Erythroblast (primary cell): ENCODE measurements around the gene MAFB.
"Not testable (repeated sequence)": the region's sequence is repeated elsewhere in the genome, so short reads cannot be mapped to it uniquely, and the experiment has no call there.

Experiments used
- DNase-seq, 2 experiments: peaks; one replicate each; lab custom pipeline; 2025; lab: John Stamatoyannopoulos, UW
- GATA1 ChIP-seq: IDR thresholded peaks from 2 replicates; pipeline ENCODE4 v1.6.1; 2011; ENCODE audit warnings: low read depth, mild to moderate bottlenecking, control low read depth, low read length, moderate library complexity
- POLR2A ChIP-seq: IDR thresholded peaks from 2 replicates; pipeline ENCODE4 v1.6.1; 2011; ENCODE audit warnings: mild to moderate bottlenecking, low read length

The MAFB gene

DNA sequence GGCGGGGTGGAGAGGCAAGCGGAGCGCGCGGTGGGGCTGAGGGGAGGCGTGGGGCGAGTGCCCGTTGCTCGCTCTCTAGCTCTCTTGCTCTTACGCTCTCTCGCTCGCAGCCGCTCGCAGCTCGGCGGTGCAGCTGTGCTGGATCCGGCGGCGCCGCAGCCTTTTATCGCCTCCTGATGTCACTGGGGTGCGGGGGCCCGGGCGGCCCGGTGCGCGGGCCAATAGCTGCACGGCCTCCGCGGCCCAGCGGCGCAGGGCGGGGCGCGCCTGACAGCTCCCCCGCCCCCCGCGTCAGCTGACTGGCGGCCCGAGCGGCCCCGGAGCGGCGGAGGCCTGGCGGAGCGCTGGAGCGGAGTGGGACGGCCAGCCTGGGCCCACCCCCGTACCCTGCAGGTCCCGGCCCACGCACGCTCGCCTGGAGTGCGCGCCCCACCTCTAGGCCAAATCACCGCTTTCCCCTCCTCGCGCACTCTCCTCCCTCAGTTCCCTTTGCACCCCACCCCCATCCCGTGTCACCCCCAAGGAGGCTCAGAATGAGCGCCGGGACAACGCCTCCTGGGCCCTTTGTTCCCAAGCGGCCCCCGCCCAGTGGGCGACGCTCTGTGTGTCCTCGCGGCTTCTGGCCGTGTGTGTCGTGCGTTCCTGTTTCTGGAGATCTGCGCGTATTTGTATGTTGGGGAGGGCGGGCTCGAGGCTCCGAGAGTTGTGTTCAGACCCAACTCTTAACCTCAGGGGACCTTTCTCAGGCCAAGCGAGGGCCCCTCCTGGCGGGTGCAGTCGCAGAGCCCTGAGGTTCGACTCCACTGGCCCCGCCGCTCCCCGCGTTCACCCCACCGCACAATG is at the start of gene MAFB:
Gene MAFB (minus strand): TSS at position 137 of the 843 bp plus-strand sequence. CDS start 386 bp downstream, outside the sequence.
- DNase-seq: peak; percentile 79 to 86
- TF ChIP-seq POLR2A (no peak), GATA1 (no peak)

GRCh38 chr20:40736468-40736867 is 47.4 kb upstream of the MAFB start:
- not testable (repeated sequence) for DNase-seq

GRCh38 chr20:40728996-40729395 is 40.0 kb upstream of the MAFB start:
- no peak for TF ChIP-seq POLR2A
- no peak for TF ChIP-seq GATA1
- no peak for DNase-seq

DNA sequence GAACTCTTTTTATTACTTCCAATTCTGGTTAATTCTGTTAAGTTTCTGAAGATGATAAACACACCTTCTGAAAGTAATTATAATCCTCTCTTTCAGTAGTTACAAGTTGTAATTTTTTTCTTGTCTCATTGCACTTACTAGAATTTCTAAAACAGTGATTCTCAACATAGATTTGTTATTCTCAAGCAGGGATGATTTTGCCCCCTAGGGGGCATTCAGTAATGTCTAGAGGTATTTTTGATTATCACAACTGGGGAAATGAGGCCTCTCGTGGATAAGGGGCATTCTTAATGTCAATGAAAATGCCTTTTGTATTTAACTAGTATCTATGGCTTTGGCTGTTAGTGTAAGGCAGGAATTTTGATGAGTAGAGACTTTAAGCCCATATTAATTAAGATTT is 39.4 kb upstream of the MAFB start:
- no peak for DNase-seq
- TF ChIP-seq POLR2A (no peak), GATA1 (no peak)

DNA sequence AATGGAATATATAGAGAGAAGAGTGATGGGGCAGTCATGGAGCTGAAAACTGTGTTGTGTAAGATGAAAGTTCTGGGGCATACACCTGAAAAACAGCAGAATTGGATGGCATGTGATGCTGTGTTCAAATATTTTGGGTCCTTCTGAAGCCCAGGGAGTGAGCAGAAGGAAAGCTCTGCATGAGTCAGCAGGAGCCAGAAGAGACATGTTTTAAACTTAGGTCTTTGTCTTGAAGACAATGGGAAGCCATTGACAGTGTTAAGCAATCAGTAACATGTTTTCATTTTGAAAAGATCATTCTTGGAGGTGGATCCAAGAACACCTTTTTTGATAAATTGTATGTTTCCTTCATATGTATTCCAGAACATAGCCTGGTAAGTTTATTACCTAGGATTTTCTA is 38.9 kb upstream of the MAFB start:
- no peak for DNase-seq

DNA sequence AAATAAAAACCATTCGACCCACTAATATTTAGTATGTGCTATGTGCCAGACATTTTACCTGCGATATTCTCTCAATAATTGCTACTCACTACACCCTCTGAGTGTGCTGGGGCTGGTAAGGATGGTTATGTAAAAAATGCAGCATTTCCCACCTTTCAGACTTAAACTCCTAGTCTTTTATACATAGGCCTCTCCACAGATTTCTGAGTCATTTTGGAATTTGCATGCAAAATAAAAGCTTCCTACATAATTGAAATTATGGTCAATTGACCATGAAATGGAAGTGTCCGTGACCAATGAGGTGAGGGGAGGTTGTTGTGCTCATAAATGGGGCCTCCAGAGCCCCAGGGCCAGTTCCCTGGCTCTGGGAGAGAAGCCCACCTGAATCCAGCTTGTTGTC is 37.7 kb upstream of the MAFB start:
- TF ChIP-seq GATA1: no peak
- no peak for TF ChIP-seq POLR2A
- DNase-seq: no peak

More for the DNA sequence above, 38.9 kb upstream of the MAFB start:
- TF ChIP-seq POLR2A: no peak
- no peak for TF ChIP-seq GATA1

DNA sequence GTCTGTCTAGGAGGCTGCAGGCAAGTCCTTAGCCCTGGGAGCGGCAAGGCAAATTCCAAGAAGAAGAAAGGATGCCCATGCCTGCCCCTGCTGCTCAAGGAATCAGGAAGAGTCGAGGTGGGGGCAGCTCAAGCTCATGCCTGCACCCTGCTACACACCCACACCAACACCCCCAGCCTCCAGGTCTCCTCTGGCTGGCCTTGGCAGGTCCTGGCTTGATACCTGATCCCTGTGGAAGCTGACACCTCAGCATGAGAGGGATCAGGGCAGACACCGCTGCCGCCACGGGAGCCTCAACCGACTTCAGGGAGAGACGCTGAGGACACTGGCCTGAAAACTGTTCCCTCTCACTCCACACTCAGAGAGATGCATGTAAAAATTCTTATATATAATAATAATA is 35.5 kb upstream of the MAFB start:
- no peak for TF ChIP-seq GATA1
- no peak for TF ChIP-seq POLR2A
- DNase-seq: no peak

- DNase-seq: no peak
- TF ChIP-seq GATA1: no peak
- no peak for TF ChIP-seq POLR2A
Measured at GRCh38 chr20:40720826-40721225, 31.8 kb upstream of the MAFB start.

DNA sequence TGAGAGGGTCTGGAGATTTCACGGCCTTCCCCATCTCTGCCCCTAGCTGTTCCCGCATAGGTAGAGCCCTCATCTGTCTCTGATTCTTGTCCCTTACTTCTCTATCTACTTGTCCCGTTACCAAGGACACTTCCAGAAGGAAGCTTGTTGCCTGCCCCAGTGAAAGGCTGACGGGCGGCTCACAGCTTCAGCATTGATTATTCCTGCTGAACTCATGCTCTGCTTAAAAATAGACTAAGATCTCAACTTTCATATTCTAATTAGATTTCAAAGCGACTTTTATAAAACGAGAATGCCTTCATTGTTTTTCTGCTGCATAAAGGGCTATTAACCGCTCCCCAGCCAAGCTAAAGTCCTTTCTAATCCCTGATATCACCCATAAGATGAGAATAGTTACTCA is 31.1 kb upstream of the MAFB start:
- no peak for DNase-seq
- TF ChIP-seq GATA1 (no peak), POLR2A (no peak)

GRCh38 chr20:40718982-40719729 is 30.1 kb upstream of the MAFB start:
- DNase-seq: no peak
- no peak for TF ChIP-seq GATA1
- TF ChIP-seq POLR2A: no peak

DNA sequence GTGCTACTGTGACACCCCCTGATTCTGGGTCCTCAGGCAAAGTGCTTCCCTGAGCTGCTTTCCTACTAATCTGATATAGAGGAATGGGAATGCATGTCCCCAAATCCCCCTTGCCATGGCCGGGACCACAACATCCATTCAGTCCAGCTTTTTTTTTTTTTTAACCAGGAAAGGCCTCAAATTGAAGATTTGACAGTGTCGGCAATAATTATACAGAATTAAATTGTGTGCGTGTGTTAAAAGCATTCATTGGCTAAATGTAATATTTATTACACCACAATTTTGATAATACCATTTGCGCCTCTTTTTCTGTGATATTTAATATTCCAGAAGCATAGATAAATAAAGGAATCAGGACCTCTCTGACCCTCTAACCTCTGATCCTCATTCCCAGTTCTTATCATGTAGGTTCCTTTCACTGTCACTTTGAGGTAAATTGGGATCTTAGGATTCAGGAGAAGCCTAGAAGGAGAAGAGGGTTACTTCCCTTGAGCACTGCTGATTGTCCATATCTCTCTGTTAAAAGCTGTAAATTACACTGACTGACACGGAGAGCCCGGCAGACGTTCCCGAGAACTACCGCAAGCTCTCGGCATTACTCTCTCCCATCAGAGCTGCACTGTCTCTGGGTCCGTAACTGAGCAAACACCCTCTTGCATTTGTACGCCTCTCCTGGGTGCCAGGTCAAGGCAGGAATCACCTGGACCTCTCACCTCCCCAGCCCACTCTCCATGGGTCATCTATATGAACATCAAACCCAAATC is 29.4 kb upstream of the MAFB start:
- no peak for TF ChIP-seq GATA1
- TF ChIP-seq POLR2A: no peak

GRCh38 chr20:40717343-40717865 is 28.4 kb upstream of the MAFB start:
- TF ChIP-seq POLR2A: no peak
- no peak for TF ChIP-seq GATA1
- DNase-seq: no peak

More for the DNA sequence above, 29.4 kb upstream of the MAFB start:
- no peak for DNase-seq

GRCh38 chr20:40715491-40715890 is 26.5 kb upstream of the MAFB start:
- TF ChIP-seq POLR2A (no peak), GATA1 (no peak)
- DNase-seq: no peak
